Chondrocyte (in vitro differentiated cells): ENCODE measurements around the gene CADM2. TPM values are rescaled to one million over a fixed set of nuclear protein-coding genes. Genes with fewer than 3 reads are reported as not detected.

Experiments
- DNase-seq: peaks from one replicate; pipeline ENCODE4 v3.0.0; 2021; ENCODE audit warnings: mixed read lengths, low spot score
- H3K27ac Mint-ChIP-seq: one replicate; pipeline ENCODE4 v1.8.0; 2021; ENCODE audit warnings: mild to moderate bottlenecking, moderate library complexity, mixed read lengths; ENCODE audit not compliant: unreplicated experiment
- H3K27me3 Mint-ChIP-seq: 2 replicates; pipeline ENCODE4 v1.8.0; 2021; ENCODE audit warnings: low read depth, mixed read lengths
- H3K36me3 Mint-ChIP-seq: 2 replicates; pipeline ENCODE4 v1.8.0; 2021; ENCODE audit warnings: low read depth, mixed read lengths
- H3K4me1 Mint-ChIP-seq: 2 replicates; pipeline ENCODE4 v1.8.0; 2021; ENCODE audit warnings: low read depth, mild to moderate bottlenecking, mixed read lengths
- H3K4me3 Mint-ChIP-seq: one replicate; pipeline ENCODE4 v1.8.0; 2021; ENCODE audit warnings: mild to moderate bottlenecking, moderate library complexity, mixed read lengths; ENCODE audit not compliant: unreplicated experiment
- H3K9me3 Mint-ChIP-seq: 2 replicates; pipeline ENCODE4 v1.8.0; 2021; ENCODE audit warnings: low read depth, mixed read lengths
- CTCF ChIP-seq: fragments of 200-600 bp; sonication (generic); IDR thresholded peaks from 2 replicates; pipeline ENCODE4 v1.5.0; 2021; ENCODE audit warnings: antibody characterized with exemption, mild to moderate bottlenecking, moderate library complexity
- total RNA-seq: library from RNA; stranded (reverse); gene quantifications from 3 replicates; pipeline ENCODE4 v1.2.1, GENCODE V29; 2021

The CADM2 gene
- total RNA-seq, 1 donor from 2014 or later, result 1.1 TPM

GRCh38 chr3:85384372-85384771 lies 425.6 kb downstream of the CADM2 start:
- DNase-seq, result no peak
- no peaks in the 10 kb centered on the region for H3K36me3 Mint-ChIP-seq
- no peak overlapping the region for H3K27ac Mint-ChIP-seq
- TF ChIP-seq CTCF, result no peak
- peaks cover 4% of the 10 kb centered on the region for H3K27me3 Mint-ChIP-seq
- H3K4me3 Mint-ChIP-seq, result no peak overlapping the region
- H3K4me1 Mint-ChIP-seq, result no peaks in the 10 kb centered on the region
- no peaks in the 10 kb centered on the region for H3K9me3 Mint-ChIP-seq

- Mint-ChIP-seq H3K4me1 (no peaks in the 10 kb centered on the region), H3K4me3 (no peak overlapping the region), H3K27me3 (peaks cover 12% of the 10 kb centered on the region), H3K36me3 (no peaks in the 10 kb centered on the region), H3K9me3 (no peaks in the 10 kb centered on the region), H3K27ac (no peak overlapping the region)
- DNase-seq, result no peak
- no peak for TF ChIP-seq CTCF
Measured at GRCh38 chr3:85387913-85388505, 429.2 kb downstream of the CADM2 start.

GRCh38 chr3:85394424-85394823 lies 435.6 kb downstream of the CADM2 start:
- Mint-ChIP-seq H3K4me1 (no peaks in the 10 kb centered on the region), H3K9me3 (peaks cover 3% of the 10 kb centered on the region), H3K27ac (no peak overlapping the region), H3K36me3 (no peaks in the 10 kb centered on the region), H3K4me3 (no peak overlapping the region), H3K27me3 (peaks cover 8% of the 10 kb centered on the region)
- no peak for TF ChIP-seq CTCF
- DNase-seq, result no peak

- no peaks in the 10 kb centered on the region for H3K36me3 Mint-ChIP-seq
Measured at GRCh38 chr3:85397434-85397833, 438.6 kb downstream of the CADM2 start.

GRCh38 chr3:85426121-85426520 lies 467.3 kb downstream of the CADM2 start:
- peaks cover under 1% of the 10 kb centered on the region for H3K4me1 Mint-ChIP-seq
- H3K9me3 Mint-ChIP-seq, result peaks cover 6% of the 10 kb centered on the region
- H3K27me3 Mint-ChIP-seq, result no peaks in the 10 kb centered on the region
- no peak for TF ChIP-seq CTCF
- no peak overlapping the region for H3K4me3 Mint-ChIP-seq
- no peak for DNase-seq
- H3K27ac Mint-ChIP-seq, result no peak overlapping the region
- H3K36me3 Mint-ChIP-seq, result no peaks in the 10 kb centered on the region

More at GRCh38 chr3:85397434-85397833, 438.6 kb downstream of the CADM2 start:
- H3K27me3 Mint-ChIP-seq, result peaks cover 3% of the 10 kb centered on the region
- peaks cover 3% of the 10 kb centered on the region for H3K9me3 Mint-ChIP-seq
- H3K27ac Mint-ChIP-seq, result no peak overlapping the region
- no peak overlapping the region for H3K4me3 Mint-ChIP-seq
- no peak for TF ChIP-seq CTCF
- H3K4me1 Mint-ChIP-seq, result no peaks in the 10 kb centered on the region
- no peak for DNase-seq
